8988T (cell line): ENCODE results near the gene MUC22.

Experiments
- DNase-seq: peaks from one replicate; pipeline ENCODE4 v3.0.0; 2011

MUC22 gene

DNA sequence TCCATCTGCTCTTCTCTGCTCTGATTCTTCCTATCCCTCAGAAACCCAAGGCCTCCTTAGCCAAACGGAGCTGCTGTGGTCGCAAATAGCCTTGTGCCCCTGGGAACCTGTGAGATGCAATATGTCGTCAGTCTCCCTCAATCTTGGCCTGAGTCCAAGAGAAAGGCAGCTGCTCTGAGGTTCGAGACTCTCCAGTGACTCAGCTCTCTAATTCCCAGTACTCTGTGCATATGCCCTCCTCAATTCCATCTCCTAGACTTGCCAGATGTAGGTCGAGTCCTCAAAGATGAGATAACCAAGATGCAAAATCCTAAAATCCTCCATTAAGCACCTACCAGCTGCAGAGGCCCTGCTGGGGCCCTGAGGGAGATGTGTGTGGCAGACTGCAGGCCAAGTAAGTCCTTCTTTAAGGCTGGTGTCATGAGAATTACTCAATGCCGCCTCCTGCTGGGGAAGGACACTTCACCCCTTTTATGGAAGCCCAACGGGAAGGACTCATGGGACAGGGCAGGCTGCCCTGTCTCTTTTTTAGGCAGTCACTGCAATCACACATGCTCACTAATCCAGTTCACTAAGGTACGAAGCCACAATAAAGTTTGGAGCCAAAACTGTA is 73.6 kb downstream of the MUC22 start:
- DNase-seq: no peak
